Lower lobe of right lung (tissue), 2 donors: ENCODE measurements around the gene GTPBP4. TPM values are rescaled to one million over a fixed set of nuclear protein-coding genes. Genes with fewer than 3 reads are reported as not detected.

Experiments used
- ATAC-seq, 2 donors: fragments of 200-7000 bp; cut with Tn5 transposase; one replicate each; pipeline ENCODE4 v1.9.1; 2020 to 2022; ENCODE audit warnings: mild to moderate bottlenecking in 2 of 2, moderate library complexity in 2 of 2
- DNase-seq: peaks from one replicate; pipeline ENCODE4 v3.0.0-alpha.2; 2020
- H3K27ac ChIP-seq: fragments of 200-600 bp; one replicate; pipeline ENCODE4 v1.8.0; 2022
- H3K27me3 ChIP-seq: fragments of 200-600 bp; one replicate; pipeline ENCODE4 v1.8.0; 2022; ENCODE audit warnings: low read depth
- H3K36me3 ChIP-seq: fragments of 200-600 bp; one replicate; pipeline ENCODE4 v1.8.0; 2022; ENCODE audit warnings: mild to moderate bottlenecking
- H3K4me1 ChIP-seq: fragments of 200-600 bp; one replicate; pipeline ENCODE4 v1.8.0; 2022
- H3K4me3 ChIP-seq: fragments of 200-600 bp; one replicate; pipeline ENCODE4 v1.8.0; 2022; ENCODE audit warnings: mild to moderate bottlenecking
- H3K9me3 ChIP-seq: fragments of 200-600 bp; one replicate; pipeline ENCODE4 v1.8.0; 2022
- intact Hi-C: fragments of 100-400 bp; cut with DNase I; formaldehyde crosslinking; loops from one replicate; pipeline ENCODE4 v1.11.0; 2022
- total RNA-seq: library from RNA; stranded (reverse); fragmentation: NEBNext Ultra II Directional; extraction: Animal tissue kit (Norgen Biotek cat#: 25700); gene quantifications from one replicate; pipeline ENCODE4 v1.2.1, GENCODE V29; 2021
- TF ChIP-seq, protein P1 (sequence below): fragments of 200-600 bp; IDR thresholded peaks from one replicate; pipeline ENCODE4 v1.8.0; 2022; ENCODE audit warnings: antibody characterized with exemption, mild to moderate bottlenecking
- donor health status: DM: no; HTN: yes; CAD: no; lungs with severe emphysema.

GTPBP4 gene
- total RNA-seq, 1 donor from 2014 or later: 28.9 TPM

DNA sequence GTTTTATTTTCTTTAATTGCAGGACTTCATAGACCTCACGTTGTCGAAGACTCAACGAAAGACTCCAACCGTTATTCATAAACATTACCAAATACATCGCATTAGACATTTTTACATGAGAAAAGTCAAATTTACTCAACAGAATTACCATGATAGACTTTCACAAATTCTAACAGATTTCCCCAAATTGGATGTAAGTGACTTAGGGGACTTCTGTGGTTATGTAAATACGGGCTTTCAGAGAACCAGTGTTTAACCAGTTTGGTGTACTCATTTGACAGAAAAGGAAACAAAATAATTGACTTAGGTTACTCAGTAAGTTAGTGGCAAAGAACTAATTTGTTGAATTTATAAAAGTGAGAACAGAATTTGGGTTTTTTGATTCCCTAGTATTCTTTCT is 4.2 kb downstream of the GTPBP4 start:
- H3K4me3 ChIP-seq: no peak overlapping the region
- H3K9me3 ChIP-seq: no peaks in the 10 kb centered on the region
- no peak overlapping the region for H3K27ac ChIP-seq
- peaks cover 53% of the 10 kb centered on the region for H3K36me3 ChIP-seq
- ATAC-seq (no peak), DNase-seq (no peak)
- H3K27me3 ChIP-seq: no peaks in the 10 kb centered on the region
- peaks cover 23% of the 10 kb centered on the region for H3K4me1 ChIP-seq
- intact Hi-C loops: no loop called here
- TF ChIP-seq, protein P1, sequence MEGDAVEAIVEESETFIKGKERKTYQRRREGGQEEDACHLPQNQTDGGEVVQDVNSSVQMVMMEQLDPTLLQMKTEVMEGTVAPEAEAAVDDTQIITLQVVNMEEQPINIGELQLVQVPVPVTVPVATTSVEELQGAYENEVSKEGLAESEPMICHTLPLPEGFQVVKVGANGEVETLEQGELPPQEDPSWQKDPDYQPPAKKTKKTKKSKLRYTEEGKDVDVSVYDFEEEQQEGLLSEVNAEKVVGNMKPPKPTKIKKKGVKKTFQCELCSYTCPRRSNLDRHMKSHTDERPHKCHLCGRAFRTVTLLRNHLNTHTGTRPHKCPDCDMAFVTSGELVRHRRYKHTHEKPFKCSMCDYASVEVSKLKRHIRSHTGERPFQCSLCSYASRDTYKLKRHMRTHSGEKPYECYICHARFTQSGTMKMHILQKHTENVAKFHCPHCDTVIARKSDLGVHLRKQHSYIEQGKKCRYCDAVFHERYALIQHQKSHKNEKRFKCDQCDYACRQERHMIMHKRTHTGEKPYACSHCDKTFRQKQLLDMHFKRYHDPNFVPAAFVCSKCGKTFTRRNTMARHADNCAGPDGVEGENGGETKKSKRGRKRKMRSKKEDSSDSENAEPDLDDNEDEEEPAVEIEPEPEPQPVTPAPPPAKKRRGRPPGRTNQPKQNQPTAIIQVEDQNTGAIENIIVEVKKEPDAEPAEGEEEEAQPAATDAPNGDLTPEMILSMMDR: no peak

- Histone ChIP-seq H3K4me1 (peaks cover 21% of the 10 kb centered on the region), H3K36me3 (peaks cover 57% of the 10 kb centered on the region), H3K4me3 (no peak overlapping the region), H3K27me3 (no peaks in the 10 kb centered on the region), H3K9me3 (no peaks in the 10 kb centered on the region), H3K27ac (no peak overlapping the region)
- intact Hi-C loops: no loop called here
- TF ChIP-seq, protein P1: no peak
- no peak for DNase-seq
- no peak for ATAC-seq
Observed at GRCh38 chr10:992871-993270, 4.6 kb downstream of the GTPBP4 start.

GRCh38 chr10:994836-995558 is 6.8 kb downstream of the GTPBP4 start:
- intact Hi-C loops: no loop called here
- H3K4me1 ChIP-seq: peaks cover 8% of the 10 kb centered on the region
- no peak overlapping the region for H3K27ac ChIP-seq
- no peaks in the 10 kb centered on the region for H3K27me3 ChIP-seq
- TF ChIP-seq, protein P1: no peak
- no peaks in the 10 kb centered on the region for H3K9me3 ChIP-seq
- peaks cover 78% of the 10 kb centered on the region for H3K36me3 ChIP-seq
- H3K4me3 ChIP-seq: no peak overlapping the region
- ATAC-seq: no peak
- no peak for DNase-seq

GRCh38 chr10:995559-995926 is 7.3 kb downstream of the GTPBP4 start:
- intact Hi-C loops: no loop called here
- H3K27me3 ChIP-seq: no peaks in the 10 kb centered on the region
- DNase-seq: no peak
- TF ChIP-seq, protein P1: no peak
- no peak overlapping the region for H3K4me3 ChIP-seq
- ATAC-seq: no peak
- peaks cover 83% of the 10 kb centered on the region for H3K36me3 ChIP-seq
- no peak overlapping the region for H3K27ac ChIP-seq
- no peaks in the 10 kb centered on the region for H3K9me3 ChIP-seq
- peaks cover 3% of the 10 kb centered on the region for H3K4me1 ChIP-seq

- TF ChIP-seq, protein P1: no peak
- intact Hi-C loops: no loop called here
- Histone ChIP-seq H3K27ac (no peak overlapping the region), H3K36me3 (peaks cover 88% of the 10 kb centered on the region), H3K4me1 (peaks cover 3% of the 10 kb centered on the region), H3K9me3 (no peaks in the 10 kb centered on the region), H3K4me3 (no peak overlapping the region), H3K27me3 (no peaks in the 10 kb centered on the region)
- ATAC-seq: no peak
- DNase-seq: no peak
Observed at GRCh38 chr10:996031-996430, 7.8 kb downstream of the GTPBP4 start.
